ENCODE measurements around the gene TRIM3. TPM values are rescaled to one million over a fixed set of nuclear protein-coding genes. Genes with fewer than 3 reads are reported as not detected.
A peak's percentile ranks its signal among the peaks of the same experiment; 100 is the strongest.

The TRIM3 gene
- total RNA-seq, 2 experiments from 2014 or later, result 11.8 to 11.9 TPM

- DNase-seq, result peak; percentile 67
- no peak overlapping the region for H3K4me3 Mint-ChIP-seq
- H3K36me3 Mint-ChIP-seq, result no peaks in the 10 kb centered on the region
- POLR2A ChIA-PET, result interaction anchor here (1.0 to 3.3 kb wide), 5 partner anchors 16 to 65 kb away, joined by 3 to 31 read pairs (median 5); partner anchors contain the start of gene SMPD1
- H3K4me1 Mint-ChIP-seq, result no peaks in the 10 kb centered on the region
- peak; percentile 51 for ATAC-seq (ENCODE audit: low read depth)
- H3K9me3 Mint-ChIP-seq, result no peaks in the 10 kb centered on the region
- H3K27me3 Mint-ChIP-seq, result peaks cover 8% of the 10 kb centered on the region
- H3K27ac Mint-ChIP-seq, result no peak overlapping the region
These were observed 30.3 kb downstream of the TRIM3 start for GRCh38 chr11:6443269-6444003.

DNA sequence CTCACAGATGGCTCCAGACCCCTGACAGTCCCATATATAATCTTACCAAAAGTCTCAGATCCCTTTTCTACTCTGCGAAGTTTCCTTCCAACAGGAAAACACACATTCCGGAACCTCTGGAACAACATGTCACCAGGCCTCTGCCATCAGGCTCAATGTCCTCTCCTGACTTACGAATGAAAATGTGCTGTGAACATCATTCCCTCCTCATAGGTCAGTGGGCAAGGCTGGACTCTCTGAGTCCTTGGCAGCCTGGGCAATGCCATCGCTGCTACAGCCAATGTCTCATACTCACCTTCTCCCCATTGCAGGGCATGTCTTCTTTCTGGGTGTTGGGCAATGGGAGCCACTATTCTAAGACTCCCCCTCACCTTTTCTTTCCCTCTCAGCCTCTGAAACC is 31.3 kb downstream of the TRIM3 start:
- ATAC-seq (ENCODE audit: low read depth) (no peak), DNase-seq (no peak)
- no peak overlapping the region for H3K4me3 Mint-ChIP-seq
- no peaks in the 10 kb centered on the region for H3K36me3 Mint-ChIP-seq
- H3K9me3 Mint-ChIP-seq, result no peaks in the 10 kb centered on the region
- no peaks in the 10 kb centered on the region for H3K4me1 Mint-ChIP-seq
- no peak overlapping the region for H3K27ac Mint-ChIP-seq
- POLR2A ChIA-PET, result interaction anchor here (3.3 kb wide), 1 partner anchor 64 kb away, joined by 31 read pairs; no protein-coding TSS in a partner anchor
- peaks cover 8% of the 10 kb centered on the region for H3K27me3 Mint-ChIP-seq

- H3K4me1 Mint-ChIP-seq, result peaks cover under 1% of the 10 kb centered on the region
- POLR2A ChIA-PET, result interaction anchor here (0.9 to 1.8 kb wide), 2 partner anchors 21 to 50 kb away, joined by 3 to 7 read pairs; partner anchors contain the start of gene SMPD1
- H3K27me3 Mint-ChIP-seq, result peaks cover 6% of the 10 kb centered on the region
- no peaks in the 10 kb centered on the region for H3K36me3 Mint-ChIP-seq
- ATAC-seq (ENCODE audit: low read depth) (no peak), DNase-seq (no peak)
- H3K9me3 Mint-ChIP-seq, result no peaks in the 10 kb centered on the region
- no peak within 1 kb of the TSS for H3K4me3 Mint-ChIP-seq
- no peak within 1 kb of the TSS for H3K27ac Mint-ChIP-seq
These were observed 32.8 kb downstream of the TRIM3 start, which contains the start of gene HPX for GRCh38 chr11:6440906-6441358. Gene HPX, minus strand, starts transcription at chr11:6440987. Its CDS starts 24 bp downstream, at chr11:6440963.

GRCh38 chr11:6438979-6439571 is 34.7 kb downstream of the TRIM3 start:
- H3K4me1 Mint-ChIP-seq, result peaks cover 4% of the 10 kb centered on the region
- H3K9me3 Mint-ChIP-seq, result no peaks in the 10 kb centered on the region
- POLR2A ChIA-PET, result interaction anchor here (0.5 to 3.0 kb wide), 3 partner anchors 8 to 61 kb away, joined by 3 to 16 read pairs (median 12); no protein-coding TSS in a partner anchor

GRCh38 chr11:6437993-6438392 is 35.7 kb downstream of the TRIM3 start:
- no peak overlapping the region for H3K4me3 Mint-ChIP-seq
- peaks cover 4% of the 10 kb centered on the region for H3K4me1 Mint-ChIP-seq
- peaks cover 5% of the 10 kb centered on the region for H3K27me3 Mint-ChIP-seq
- H3K36me3 Mint-ChIP-seq, result no peaks in the 10 kb centered on the region
- POLR2A ChIA-PET, result interaction anchor here (1.4 to 3.0 kb wide), 3 partner anchors 19 to 59 kb away, joined by 9 to 16 read pairs (median 12); partner anchors contain the start of gene APBB1
- no peak overlapping the region for H3K27ac Mint-ChIP-seq
- no peak for DNase-seq
- H3K9me3 Mint-ChIP-seq, result no peaks in the 10 kb centered on the region
- peak; percentile 68 for ATAC-seq (ENCODE audit: low read depth)

More at GRCh38 chr11:6438979-6439571, 34.7 kb downstream of the TRIM3 start:
- H3K4me3 Mint-ChIP-seq, result no peak overlapping the region
- no peak for DNase-seq
- no peaks in the 10 kb centered on the region for H3K27me3 Mint-ChIP-seq
- H3K27ac Mint-ChIP-seq, result no peak overlapping the region
- no peaks in the 10 kb centered on the region for H3K36me3 Mint-ChIP-seq
- ATAC-seq (ENCODE audit: low read depth), result peak; percentile 28

DNA sequence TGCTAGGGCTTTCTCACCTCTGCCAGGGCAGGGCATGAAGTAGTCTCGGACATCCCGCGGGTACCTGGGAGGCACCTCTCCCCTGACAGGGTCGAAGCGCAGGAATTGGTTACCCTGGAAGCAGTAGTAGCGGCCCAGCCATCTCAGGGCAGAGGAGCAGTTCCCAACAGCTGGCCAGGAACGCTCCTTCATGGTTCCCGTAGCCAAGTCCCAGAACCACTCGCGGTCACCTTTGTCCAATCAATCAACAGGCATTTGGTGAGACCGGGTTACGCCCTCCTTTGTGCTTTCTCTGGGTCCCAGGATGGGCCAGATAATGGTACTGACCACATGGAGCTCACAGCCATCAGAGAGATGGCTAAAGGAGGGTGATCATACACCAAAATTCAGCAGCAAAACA is 36.3 kb downstream of the TRIM3 start:
- peaks cover 5% of the 10 kb centered on the region for H3K27me3 Mint-ChIP-seq
- no peak overlapping the region for H3K4me3 Mint-ChIP-seq
- H3K4me1 Mint-ChIP-seq, result peaks cover 6% of the 10 kb centered on the region
- no peak overlapping the region for H3K27ac Mint-ChIP-seq
- POLR2A ChIA-PET, result interaction anchor here (1.4 to 3.0 kb wide), 3 partner anchors 18 to 59 kb away, joined by 9 to 16 read pairs (median 12); partner anchors contain the start of gene APBB1
- DNase-seq (no peak), ATAC-seq (ENCODE audit: low read depth) (no peak)
- no peaks in the 10 kb centered on the region for H3K36me3 Mint-ChIP-seq
- no peaks in the 10 kb centered on the region for H3K9me3 Mint-ChIP-seq

GRCh38 chr11:6433998-6434660 is 39.6 kb downstream of the TRIM3 start:
- Mint-ChIP-seq H3K27me3 (peaks cover 5% of the 10 kb centered on the region), H3K4me3 (no peak overlapping the region), H3K27ac (no peak overlapping the region), H3K9me3 (no peaks in the 10 kb centered on the region), H3K4me1 (peaks cover 6% of the 10 kb centered on the region), H3K36me3 (no peaks in the 10 kb centered on the region)
- POLR2A ChIA-PET, result interaction anchor here (1.5 kb wide), 1 partner anchor 15 kb away, joined by 3 read pairs; the partner anchor contains the start of gene APBB1
- no peak for DNase-seq
- no peak for ATAC-seq (ENCODE audit: low read depth)

DNA sequence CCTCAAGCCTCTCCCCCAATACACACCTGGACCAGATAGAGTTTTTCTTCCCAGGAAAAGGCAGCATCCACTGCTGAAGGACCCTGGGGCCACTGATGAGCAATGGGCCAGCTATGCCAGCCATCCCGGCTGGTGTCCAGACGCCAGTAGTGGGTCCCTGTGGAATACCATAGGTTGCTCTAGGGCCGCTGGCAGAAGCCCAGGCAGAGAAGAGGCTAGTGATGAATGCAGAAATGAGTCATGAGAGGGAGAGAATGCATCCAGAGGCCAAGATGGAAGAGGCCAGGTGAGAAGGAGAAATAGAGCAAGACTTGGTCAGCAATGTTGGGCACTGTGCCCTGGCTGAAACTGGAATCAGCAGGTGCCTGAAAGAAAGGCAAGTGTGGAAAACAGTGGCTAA is 41.9 kb downstream of the TRIM3 start:
- DNase-seq, result no peak
- Mint-ChIP-seq H3K36me3 (no peaks in the 10 kb centered on the region), H3K9me3 (no peaks in the 10 kb centered on the region), H3K4me3 (no peak overlapping the region), H3K4me1 (peaks cover 6% of the 10 kb centered on the region), H3K27ac (no peak overlapping the region), H3K27me3 (peaks cover 5% of the 10 kb centered on the region)
- ATAC-seq (ENCODE audit: low read depth), result no peak
- POLR2A ChIA-PET, result no interaction called here

GRCh38 chr11:6427516-6427915 is 46.2 kb downstream of the TRIM3 start:
- no peaks in the 10 kb centered on the region for H3K4me1 Mint-ChIP-seq
- POLR2A ChIA-PET, result interaction anchor here (0.9 to 1.7 kb wide), 2 partner anchors 16 to 17 kb away, joined by 3 to 4 read pairs; no protein-coding TSS in a partner anchor
- no peak for ATAC-seq (ENCODE audit: low read depth)
- H3K27me3 Mint-ChIP-seq, result peaks cover 31% of the 10 kb centered on the region
- no peak overlapping the region for H3K4me3 Mint-ChIP-seq
- DNase-seq, result no peak
- H3K27ac Mint-ChIP-seq, result no peak overlapping the region
- peaks cover 1% of the 10 kb centered on the region for H3K9me3 Mint-ChIP-seq
- peaks cover 2% of the 10 kb centered on the region for H3K36me3 Mint-ChIP-seq

DNA sequence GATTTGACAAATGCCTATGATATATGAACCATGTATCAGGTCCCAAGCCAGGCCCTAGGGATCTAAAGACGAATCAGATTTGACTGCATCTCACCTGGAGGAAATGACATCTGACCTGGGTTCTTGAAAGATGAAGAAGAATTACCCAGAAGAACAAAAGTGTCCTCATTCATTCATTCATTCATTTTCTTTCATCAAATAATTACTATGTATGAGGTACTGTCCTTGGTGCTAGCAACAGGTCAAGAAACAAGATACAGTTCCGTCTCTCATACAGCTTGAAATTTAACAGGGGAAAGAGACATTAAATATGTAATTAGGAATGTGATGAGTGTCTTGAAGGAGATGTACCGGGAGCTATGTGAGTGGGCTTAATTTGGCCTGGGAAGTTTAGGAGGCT is 53.1 kb downstream of the TRIM3 start:
- Mint-ChIP-seq H3K9me3 (peaks cover 4% of the 10 kb centered on the region), H3K27ac (no peak overlapping the region), H3K27me3 (peaks cover 44% of the 10 kb centered on the region), H3K36me3 (peaks cover 5% of the 10 kb centered on the region), H3K4me3 (no peak overlapping the region), H3K4me1 (peaks cover 7% of the 10 kb centered on the region)
- POLR2A ChIA-PET, result interaction anchor here (8.5 kb wide), 1 partner anchor 18 kb away, joined by 116 read pairs; no protein-coding TSS in a partner anchor
- ATAC-seq (ENCODE audit: low read depth), result no peak
- no peak for DNase-seq

DNA sequence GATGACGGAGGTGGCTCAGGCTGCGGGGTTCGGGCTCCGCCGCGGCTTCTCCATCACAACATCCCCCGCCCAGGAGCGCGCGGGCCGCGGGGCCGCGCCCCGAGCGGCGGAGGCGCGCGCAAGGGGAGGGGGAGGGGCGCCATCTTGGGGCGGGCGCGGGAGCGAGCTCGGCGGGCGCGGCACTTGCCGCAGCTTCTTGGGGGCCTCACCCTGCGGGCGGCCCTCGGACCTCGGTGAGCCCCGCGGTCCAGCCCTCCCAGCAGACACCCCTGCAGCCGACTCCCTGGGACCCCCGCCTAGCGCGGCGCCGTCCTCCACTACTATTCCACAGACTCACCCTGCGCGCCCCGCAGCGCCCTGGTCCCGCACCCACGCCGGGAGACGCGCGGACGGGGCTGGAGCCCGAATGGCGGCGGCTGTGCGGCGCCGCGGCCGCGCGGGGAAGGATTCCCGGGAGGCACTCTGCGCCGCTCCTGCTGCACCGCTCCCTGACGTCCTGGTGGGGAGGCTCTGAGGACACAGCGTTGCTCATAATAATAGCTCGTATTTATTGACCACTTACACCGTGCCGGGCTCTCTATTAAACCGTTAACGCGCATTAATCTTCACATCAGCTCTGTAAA is 54.6 kb downstream of the TRIM3 start, which contains the start of gene APBB1:
Gene APBB1 (minus strand): TSS at position 86 of the 623 bp plus-strand sequence. CDS start 7,747 bp downstream, outside the sequence.
- ATAC-seq (ENCODE audit: low read depth) (peak; percentile 64), DNase-seq (peak; percentile 87)
- peaks cover 32% of the 10 kb centered on the region for H3K27me3 Mint-ChIP-seq
- peaks cover 3% of the 10 kb centered on the region for H3K36me3 Mint-ChIP-seq
- peaks cover 4% of the 10 kb centered on the region for H3K9me3 Mint-ChIP-seq
- peak within 1 kb of the TSS; percentile 43 for H3K27ac Mint-ChIP-seq
- POLR2A ChIA-PET, result interaction anchor here (0.5 to 8.5 kb wide), 15 partner anchors 9 to 71 kb away, joined by 3 to 116 read pairs (median 3); partner anchors contain the start of genes ARFIP2, HPX, SMPD1 and TIMM10B
- peaks cover 7% of the 10 kb centered on the region for H3K4me1 Mint-ChIP-seq
- peak within 1 kb of the TSS; percentile 76 for H3K4me3 Mint-ChIP-seq

GRCh38 chr11:6418557-6419008 is 55.2 kb downstream of the TRIM3 start:
- peak; percentile 45 for DNase-seq
- Mint-ChIP-seq H3K9me3 (peaks cover 3% of the 10 kb centered on the region), H3K4me3 (no peak overlapping the region), H3K27ac (no peak overlapping the region), H3K36me3 (peaks cover 3% of the 10 kb centered on the region), H3K27me3 (peaks cover 27% of the 10 kb centered on the region), H3K4me1 (peaks cover 7% of the 10 kb centered on the region)
- POLR2A ChIA-PET, result interaction anchor here (0.9 to 8.5 kb wide), 8 partner anchors 15 to 63 kb away, joined by 3 to 116 read pairs (median 6); partner anchors contain the start of genes ARFIP2, SMPD1 and TIMM10B
- no peak for ATAC-seq (ENCODE audit: low read depth)

Data from activated naive CD8-positive, alpha-beta T cell treated with anti-CD3 and anti-CD28 coated beads, Interleukin-2, amount 10 ng/mL, durations not matched to agents 7 days and 5 days (primary cell).